HCT116 (cell line): ENCODE results near the gene HIC1. TPM values are rescaled to one million over a fixed set of nuclear protein-coding genes. Genes with fewer than 3 reads are reported as not detected.

Experiments
- ATAC-seq: fragments of 200-7000 bp; cut with Tn5 transposase; 2 replicates; pipeline ENCODE4 v1.9.1; 2020; ENCODE audit warnings: mild to moderate bottlenecking, moderate library complexity
- BruUV-seq: library from RNA; stranded (reverse); fragments of 400-500 nt; replicated peaks from 2 replicates; lab custom pipeline; 2021; lab: Mats Ljungman, UMichigan
- CTCF ChIA-PET: fragments of 300-600 bp; sonication (Branson Sonifier 250); formaldehyde crosslinking; loops from one replicate; lab custom pipeline; 2021; ENCODE audit warnings: antibody characterized with exemption; lab: Charles Lee
- POLR2A ChIA-PET: fragments of 300-600, 350-600 bp; sonication (Branson Sonifier 250); formaldehyde crosslinking; loops from one replicate; lab custom pipeline; 2021; ENCODE audit warnings: antibody characterized with exemption; lab: Charles Lee
- RAD21 ChIA-PET, 2 experiments: fragments of 300-600 bp; sonication (Branson Sonifier 250); formaldehyde crosslinking; loops; one replicate each; lab custom pipeline; 2023; ENCODE audit warnings: low total read pairs in 2 of 2; ENCODE audit not compliant: uncharacterized antibody in 2 of 2, unreplicated experiment in 2 of 2, low non-redundant PET in 1 of 2; lab: Charles Lee
- DNase-seq: peaks from one replicate; pipeline ENCODE4 v3.0.0-alpha.2; 2010; ENCODE audit warnings: low read depth, low spot score
- H2AFZ ChIP-seq: fragments of 200-600 bp; shearing (Covaris generic), sonication (generic); 2 replicates; pipeline ENCODE4 v1.6.1; 2017; ENCODE audit warnings: low read depth, mixed run types, mixed read lengths, antibody characterized with exemption, low read length; ENCODE audit not compliant: poor library complexity, severe bottlenecking
- H3K27ac ChIP-seq: 2 replicates; pipeline ENCODE4 v1.5.1; 2012; ENCODE audit warnings: low read depth, low read length
- H3K27me3 ChIP-seq: fragments of 200-600 bp; sonication (generic); 2 replicates; pipeline ENCODE4 v1.6.1; 2016; ENCODE audit warnings: mixed run types, low read length, mixed read lengths; ENCODE audit not compliant: insufficient read depth
- H3K36me3 ChIP-seq, 2 experiments: fragments of 200-500 bp in 1 of 2; fragments of 200-600 bp in 1 of 2; sonication (Bioruptor generic) in 1 of 2; sonication (generic) in 1 of 2; 2 replicates each; pipeline versions ENCODE4 v1.5.1 to v1.6.1; 2014 to 2016; ENCODE audit warnings: low read length in 2 of 2, inconsistent platforms in 1 of 2, mixed read lengths in 1 of 2, mixed run types in 1 of 2; ENCODE audit not compliant: insufficient read depth in 2 of 2, control insufficient read depth in 1 of 2
- H3K4me1 ChIP-seq, 2 experiments: fragments of 200-600 bp in 1 of 2; sonication (generic) in 1 of 2; 2 replicates each; pipeline versions ENCODE4 v1.5.1 to v1.6.1; 2012 to 2017; ENCODE audit warnings: low read length in 2 of 2, inconsistent platforms in 1 of 2, mild to moderate bottlenecking in 1 of 2, mixed read lengths in 1 of 2, mixed run types in 1 of 2, moderate library complexity in 1 of 2; ENCODE audit not compliant: insufficient read depth in 2 of 2, control insufficient read depth in 1 of 2
- H3K4me2 ChIP-seq: fragments of 200-600 bp; sonication (generic); 2 replicates; pipeline ENCODE4 v1.6.1; 2017; ENCODE audit warnings: mixed run types, low read length, mixed read lengths
- H3K4me3 ChIP-seq, 2 experiments: fragments of 200-600 bp in 1 of 2; sonication (generic) in 1 of 2; replicated peaks in 1 of 2; 2 replicates each; pipeline ENCODE4 v1.5.1; 2011 to 2016; ENCODE audit warnings: low read length in 2 of 2, control low read depth in 1 of 2, low read depth in 1 of 2, mild to moderate bottlenecking in 1 of 2, mixed read lengths in 1 of 2, mixed run types in 1 of 2
- H3K79me2 ChIP-seq: fragments of 200-600 bp; sonication (generic); 2 replicates; pipeline ENCODE4 v1.6.1; 2017; ENCODE audit warnings: mild to moderate bottlenecking, mixed run types, low read length, moderate library complexity, mixed read lengths; ENCODE audit not compliant: insufficient read depth
- H3K9ac ChIP-seq: fragments of 200-600 bp; sonication (generic); 2 replicates; pipeline ENCODE4 v1.6.1; 2016; ENCODE audit warnings: low read length, mixed read lengths
- H3K9me2 ChIP-seq: fragments of 200-600 bp; sonication (generic), shearing (Covaris generic); 2 replicates; pipeline ENCODE4 v1.6.1; 2017; ENCODE audit warnings: mixed run types, mild to moderate bottlenecking, moderate library complexity; ENCODE audit not compliant: insufficient read depth
- H3K9me3 ChIP-seq, 2 experiments: fragments of 200-500 bp in 1 of 2; fragments of 200-600 bp in 1 of 2; sonication (Bioruptor generic) in 1 of 2; sonication (generic) in 1 of 2; 2 replicates each; pipeline ENCODE4 v1.6.1; 2014 to 2017; ENCODE audit warnings: low read length in 2 of 2, mixed read lengths in 2 of 2, inconsistent platforms in 1 of 2, low read depth in 1 of 2, mild to moderate bottlenecking in 1 of 2, mixed run types in 1 of 2, moderate library complexity in 1 of 2; ENCODE audit not compliant: control insufficient read depth in 1 of 2, insufficient read depth in 1 of 2
- H4K20me1 ChIP-seq: fragments of 200-600 bp; sonication (generic), shearing (Covaris generic); 2 replicates; pipeline ENCODE4 v1.6.1; 2017; ENCODE audit warnings: mixed run types, mild to moderate bottlenecking, moderate library complexity; ENCODE audit not compliant: insufficient read depth
- CEBPB ChIP-seq: IDR thresholded peaks from 2 replicates; pipeline ENCODE4 v1.6.1; 2012; ENCODE audit warnings: low read depth
- CTCF ChIP-seq, 3 experiments: fragments of 200-600 bp in 1 of 3; sonication (generic) in 1 of 3; IDR thresholded peaks in 2 of 3; conservative IDR thresholded peaks in 1 of 3; 2 replicates each; pipeline ENCODE4 v1.5.1; 2012 to 2017; ENCODE audit warnings: low read depth in 2 of 3, low read length in 2 of 3, antibody characterized with exemption in 1 of 3, borderline replicate concordance in 1 of 3, control low read depth in 1 of 3, mild to moderate bottlenecking in 1 of 3, mixed read lengths in 1 of 3, mixed run types in 1 of 3, moderate library complexity in 1 of 3; ENCODE audit not compliant: insufficient read depth in 1 of 3
- EGR1 ChIP-seq: IDR thresholded peaks from 2 replicates; pipeline ENCODE4 v1.6.1; 2012; ENCODE audit warnings: low read depth
- EZH2 ChIP-seq: fragments of 200-600 bp; sonication (generic); IDR thresholded peaks from 2 replicates; pipeline ENCODE4 v1.6.1; 2017; ENCODE audit warnings: antibody characterized with exemption, mixed run types
- RAD21 ChIP-seq: IDR thresholded peaks from 2 replicates; pipeline ENCODE4 v1.6.1; 2012; ENCODE audit warnings: low read depth, mild to moderate bottlenecking
- REST ChIP-seq: IDR thresholded peaks from 2 replicates; pipeline ENCODE4 v1.6.1; 2012; ENCODE audit warnings: low read depth
- SP1 ChIP-seq: IDR thresholded peaks from 2 replicates; pipeline ENCODE4 v1.6.1; 2012; ENCODE audit warnings: low read depth
- intact Hi-C: fragments of 100-400 bp; cut with micrococcal nuclease; formaldehyde crosslinking; loops from 2 replicates; pipeline ENCODE4 v1.10.0; 2022
- total RNA-seq: library from RNA; stranded (reverse); gene quantifications from one replicate; pipeline ENCODE4 v1.2.1, GENCODE V29; 2021; ENCODE audit not compliant: unreplicated experiment
- TF ChIP-seq, protein P1 (sequence below): IDR thresholded peaks from 2 replicates; pipeline ENCODE4 v1.6.1; 2012

HIC1 gene
- total RNA-seq, 1 experiment from 2014 or later = 0.64 TPM

- TF ChIP-seq REST (no peak), SP1 (no peak), EZH2 (no peak)
- TF ChIP-seq, protein P1, sequence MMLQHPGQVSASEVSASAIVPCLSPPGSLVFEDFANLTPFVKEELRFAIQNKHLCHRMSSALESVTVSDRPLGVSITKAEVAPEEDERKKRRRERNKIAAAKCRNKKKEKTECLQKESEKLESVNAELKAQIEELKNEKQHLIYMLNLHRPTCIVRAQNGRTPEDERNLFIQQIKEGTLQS = no peak
- TF ChIP-seq, all 23 proteins: peak for 0
Observed at GRCh38 chr17:2034806-2035540, 19.9 kb upstream of the HIC1 start (continued).

- ATAC-seq (no peak), DNase-seq (no peak)
- H3K4me3 ChIP-seq = no peak overlapping the region
- H2AFZ ChIP-seq = no peak overlapping the region
- intact Hi-C loops = no loop called here
- no peak for TF ChIP-seq CTCF (IDR thresholded peaks at IDR 0.05 in 2 of 3, conservative IDR thresholded peaks at IDR 0.05 in 1 of 3; ENCODE audit: borderline replicate concordance in 1 of 3, insufficient read depth in 1 of 3, low read depth in 2 of 3, low read length in 2 of 3)
- TF ChIP-seq, protein P1 = no peak
- no peak for TF ChIP-seq RAD21
- no peak for TF ChIP-seq EGR1
- no peak for TF ChIP-seq EZH2
- TF ChIP-seq CEBPB = no peak
- H3K4me2 ChIP-seq = no peak overlapping the region
- RAD21 ChIA-PET = no interaction called here
- peaks cover 7% of the 10 kb centered on the region; the same call in 1 of the 2 replicates for H3K79me2 ChIP-seq
- H4K20me1 ChIP-seq = no peaks in the 10 kb centered on the region
- no peak overlapping the region for H3K9ac ChIP-seq
- no peaks in the 10 kb centered on the region for H3K9me3 ChIP-seq
- BruUV-seq = no TSS peak
- no peaks in the 10 kb centered on the region for H3K9me2 ChIP-seq
- H3K36me3 ChIP-seq = no peaks in the 10 kb centered on the region; a peak in 1 of 4 replicates
- no peak overlapping the region for H3K27ac ChIP-seq
- POLR2A ChIA-PET = no interaction called here
- peaks cover 5 to 7% of the 10 kb centered on the region in 2 experiments; a peak in 3 of 4 replicates for H3K4me1 ChIP-seq
- CTCF ChIA-PET = no interaction called here
- no peaks in the 10 kb centered on the region for H3K27me3 ChIP-seq
Observed at GRCh38 chr17:2035541-2036488, 19.1 kb upstream of the HIC1 start.
